SK-N-MC (cell line): ENCODE results near the gene TTC28.
A peak's percentile ranks its signal among the peaks of the same experiment; 100 is the strongest.
"Not testable (repeated sequence)": the region's sequence is repeated elsewhere in the genome, so short reads cannot be mapped to it uniquely, and the experiment has no call there.

ENCODE experiments used
- DNase-seq: peaks from one replicate; pipeline ENCODE4 v3.0.0-alpha.2; 2011; ENCODE audit warnings: low read depth, low spot score
- H3K27ac ChIP-seq: fragments of 200-600 bp; sonication (generic); 2 replicates; pipeline ENCODE4 v1.5.1; 2016; ENCODE audit warnings: mixed run types
- H3K36me3 ChIP-seq: fragments of 200-600 bp; sonication (generic); 2 replicates; pipeline ENCODE4 v1.6.1; 2017; ENCODE audit warnings: antibody characterized with exemption, low read length, mixed read lengths; ENCODE audit not compliant: insufficient read depth
- H3K4me3 ChIP-seq: fragments of 200-600 bp; sonication (generic); 2 replicates; pipeline ENCODE4 v1.5.1; 2016
- H3K9ac ChIP-seq: fragments of 200-600 bp; sonication (generic); 2 replicates; pipeline ENCODE4 v1.8.0; 2017; ENCODE audit warnings: mixed run types, mixed read lengths; ENCODE audit not compliant: insufficient read length
- H3K9me3 ChIP-seq: fragments of 200-600 bp; sonication (generic); 2 replicates; pipeline ENCODE4 v1.6.1; 2017; ENCODE audit warnings: low read depth, mild to moderate bottlenecking, antibody characterized with exemption, low read length, moderate library complexity, mixed read lengths
- EZH2 ChIP-seq: fragments of 200-600 bp; sonication (generic); IDR thresholded peaks from one replicate; pipeline ENCODE4 v1.6.1; 2017; ENCODE audit warnings: antibody characterized with exemption
- FOXP2 ChIP-seq: optimal IDR thresholded peaks from 2 replicates; pipeline ENCODE3; 2011; ENCODE audit warnings: mild to moderate bottlenecking, moderate library complexity; ENCODE audit not compliant: insufficient read depth; ENCODE audit errors: extremely low read length, control extremely low read depth
- POLR2AphosphoS5 ChIP-seq: IDR thresholded peaks from 2 replicates; pipeline ENCODE4 v1.6.1; 2012; ENCODE audit warnings: mild to moderate bottlenecking, low read depth, low read length, borderline replicate concordance

The TTC28 gene

GRCh38 chr22:28582806-28583205 lies 96.8 kb downstream of the TTC28 start:
- H3K4me3 ChIP-seq, result peak overlapping the region; percentile 65
- no peak for TF ChIP-seq EZH2
- TF ChIP-seq POLR2AphosphoS5, result no peak
- no peak for TF ChIP-seq FOXP2
- no peaks in the 10 kb centered on the region for H3K9me3 ChIP-seq
- no peaks in the 10 kb centered on the region for H3K36me3 ChIP-seq
- no peak for DNase-seq
- H3K27ac ChIP-seq, result peak overlapping the region; percentile 75
- H3K9ac ChIP-seq, result no peak overlapping the region

DNA sequence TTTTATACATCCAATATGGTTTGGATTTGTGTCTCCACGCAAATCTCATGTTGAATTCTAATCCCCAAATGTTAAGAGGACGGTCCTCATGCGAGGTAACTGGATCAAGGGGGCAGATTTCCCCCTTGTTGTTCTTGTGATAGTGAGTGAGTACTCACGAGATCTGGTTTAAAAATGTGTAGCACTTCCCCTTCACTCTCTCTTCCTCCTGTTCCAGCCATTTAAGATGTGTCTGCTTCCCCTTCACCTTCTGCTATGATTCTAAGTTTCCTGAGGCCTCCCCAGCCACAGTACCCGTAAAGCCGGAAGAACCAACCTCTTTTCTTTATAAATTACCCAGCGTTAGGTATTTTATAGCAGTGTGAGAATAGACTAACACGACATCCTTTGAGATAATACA lies 98.6 kb downstream of the TTC28 start:
- TF ChIP-seq EZH2 (no peak), FOXP2 (no peak), POLR2AphosphoS5 (no peak)
- no peak for DNase-seq
- Histone ChIP-seq H3K36me3 (no peaks in the 10 kb centered on the region), H3K9me3 (no peaks in the 10 kb centered on the region), H3K4me3 (no peak overlapping the region), H3K27ac (0 out of 2 replicates have a peak overlapping the region, but pooled peaks have one; percentile 43), H3K9ac (no peak overlapping the region)

DNA sequence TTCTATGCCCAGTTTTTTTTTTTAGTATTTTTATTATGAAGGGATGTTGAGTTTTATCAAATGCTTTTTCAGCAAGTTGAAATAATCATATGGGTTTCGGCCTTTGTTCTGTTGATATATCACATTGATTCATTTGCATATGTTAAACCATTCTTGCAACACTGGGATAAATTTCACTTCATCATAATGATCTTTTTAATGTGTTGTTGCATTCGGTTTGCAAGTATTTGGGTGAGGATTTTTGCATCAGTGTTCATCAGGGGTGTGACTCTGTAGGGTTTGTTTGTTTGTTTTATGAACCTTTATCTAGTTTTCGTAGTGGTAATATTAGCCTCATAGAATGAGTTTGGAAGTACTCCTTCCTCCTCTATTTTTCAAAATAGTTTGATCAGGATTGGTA lies 103.5 kb downstream of the TTC28 start:
- no peak overlapping the region for H3K27ac ChIP-seq
- H3K9ac ChIP-seq, result no peak overlapping the region
- no peak for DNase-seq
- H3K9me3 ChIP-seq, result no peaks in the 10 kb centered on the region
- no peaks in the 10 kb centered on the region for H3K36me3 ChIP-seq
- TF ChIP-seq FOXP2 (no peak), EZH2 (no peak), POLR2AphosphoS5 (no peak)
- no peak overlapping the region for H3K4me3 ChIP-seq

GRCh38 chr22:28574159-28574788 lies 105.4 kb downstream of the TTC28 start:
- no peak overlapping the region for H3K9ac ChIP-seq
- no peak for DNase-seq
- no peaks in the 10 kb centered on the region for H3K36me3 ChIP-seq

DNA sequence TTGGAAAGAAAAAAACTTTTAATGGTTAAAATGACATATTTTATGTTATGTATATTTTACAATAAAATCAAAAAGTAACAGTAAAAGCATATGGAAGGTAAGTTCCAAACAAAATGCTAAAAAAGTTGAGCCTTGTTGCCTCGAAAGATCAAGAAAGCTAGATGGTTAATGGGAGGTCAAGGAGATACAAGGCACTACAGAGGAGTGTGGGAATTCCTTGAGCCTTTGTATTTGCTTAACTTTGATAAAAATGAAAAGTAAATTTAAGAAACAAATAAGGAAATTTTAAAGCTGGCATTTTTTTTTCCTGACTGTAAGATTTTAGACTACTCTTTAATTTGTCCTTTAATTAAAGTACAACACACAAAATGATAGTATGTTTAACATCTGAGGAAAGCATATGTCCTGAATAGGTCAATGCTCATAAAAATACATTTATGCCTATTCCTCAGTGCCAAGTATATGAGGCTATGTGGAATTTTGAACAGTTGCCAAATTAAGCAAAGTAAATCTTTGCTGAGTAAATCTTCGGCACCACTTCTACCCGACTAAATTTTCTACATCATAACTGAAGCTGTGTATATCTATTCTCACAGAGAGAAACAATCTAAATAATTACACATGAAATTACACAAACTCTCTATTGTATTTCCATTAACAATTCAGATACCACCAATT lies 108.8 kb downstream of the TTC28 start:
- H3K27ac ChIP-seq, result no peak overlapping the region
- no peak overlapping the region for H3K4me3 ChIP-seq
- no peak for DNase-seq
- no peak overlapping the region for H3K9ac ChIP-seq
- H3K9me3 ChIP-seq, result no peaks in the 10 kb centered on the region
- H3K36me3 ChIP-seq, result no peaks in the 10 kb centered on the region
- no peak for TF ChIP-seq POLR2AphosphoS5
- no peak for TF ChIP-seq EZH2
- TF ChIP-seq FOXP2, result no peak

More at GRCh38 chr22:28574159-28574788, 105.4 kb downstream of the TTC28 start:
- H3K4me3 ChIP-seq, result no peak overlapping the region
- no peaks in the 10 kb centered on the region for H3K9me3 ChIP-seq
- no peak overlapping the region for H3K27ac ChIP-seq
- no peak for TF ChIP-seq FOXP2
- TF ChIP-seq POLR2AphosphoS5, result no peak
- no peak for TF ChIP-seq EZH2

GRCh38 chr22:28568974-28569373 lies 110.7 kb downstream of the TTC28 start:
- not testable (repeated sequence) for H3K9me3 ChIP-seq, H3K4me3 ChIP-seq, H3K36me3 ChIP-seq, H3K27ac ChIP-seq, DNase-seq, H3K9ac ChIP-seq

DNA sequence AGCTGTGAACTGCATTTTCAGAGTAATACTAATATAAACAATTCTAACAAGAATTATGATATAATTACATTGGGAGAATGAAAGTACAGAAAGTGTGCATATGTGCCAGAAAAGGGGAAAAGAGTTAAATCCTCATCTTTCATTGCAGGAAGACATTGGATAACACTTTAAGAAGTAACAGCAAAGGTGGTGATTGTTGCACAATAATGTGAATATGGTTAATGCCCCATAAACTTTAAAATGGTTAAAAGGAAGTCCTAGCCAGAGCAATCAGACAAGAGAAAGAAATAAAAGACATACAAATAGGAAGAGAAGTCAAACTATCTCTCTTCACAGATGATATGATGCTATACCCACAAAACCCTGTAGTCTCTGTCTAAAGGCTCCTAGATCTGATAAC lies 111.5 kb downstream of the TTC28 start:
- H3K27ac ChIP-seq, result no peak overlapping the region
- H3K36me3 ChIP-seq, result no peaks in the 10 kb centered on the region
- H3K9me3 ChIP-seq, result no peaks in the 10 kb centered on the region
- no peak overlapping the region for H3K4me3 ChIP-seq
- H3K9ac ChIP-seq, result no peak overlapping the region
- TF ChIP-seq EZH2 (no peak), FOXP2 (no peak), POLR2AphosphoS5 (no peak)
- DNase-seq, result no peak

DNA sequence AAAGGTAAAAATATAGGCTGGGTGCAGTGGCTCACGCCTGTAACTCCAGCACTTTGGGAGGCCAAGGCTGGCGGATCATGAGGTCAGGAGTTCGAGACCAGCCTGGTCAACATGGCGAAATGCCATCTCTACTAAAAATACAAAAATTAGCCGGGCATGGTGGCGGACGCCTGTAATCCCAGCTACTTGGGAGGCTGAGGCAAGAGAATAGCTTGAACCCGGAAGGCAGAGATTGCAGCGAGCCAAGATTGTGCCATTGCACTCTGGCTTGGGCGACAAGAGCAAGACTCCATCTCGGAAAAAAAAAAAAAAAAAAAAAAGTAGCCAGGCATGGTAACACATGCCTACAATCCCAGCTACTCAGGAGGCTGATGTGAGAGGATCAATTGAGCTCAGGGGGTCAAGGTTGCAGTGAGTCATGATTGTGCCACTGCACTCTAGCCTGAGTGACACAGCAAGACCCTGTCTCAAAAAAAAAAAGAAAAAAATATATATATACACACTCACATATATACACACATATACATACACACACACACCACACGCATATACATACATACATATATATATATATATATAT lies 112.6 kb downstream of the TTC28 start:
- H3K4me3 ChIP-seq, H3K9ac ChIP-seq, DNase-seq, H3K36me3 ChIP-seq, H3K27ac ChIP-seq, H3K9me3 ChIP-seq: not testable (repeated sequence)

GRCh38 chr22:28563636-28564035 lies 116.0 kb downstream of the TTC28 start:
- Histone ChIP-seq H3K36me3 (no peaks in the 10 kb centered on the region), H3K9me3 (no peaks in the 10 kb centered on the region), H3K4me3 (no peak overlapping the region), H3K9ac (no peak overlapping the region), H3K27ac (no peak overlapping the region)
- DNase-seq, result no peak
- TF ChIP-seq FOXP2 (no peak), EZH2 (no peak), POLR2AphosphoS5 (no peak)
